ENCODE data around the gene POLR2E. TPM values are rescaled to one million over a fixed set of nuclear protein-coding genes. Genes with fewer than 3 reads are reported as not detected.
A peak's percentile ranks its signal among the peaks of the same experiment; 100 is the strongest.

Gene POLR2E
- total RNA-seq, 1 experiment from 2014 or later, result 183 TPM

- Histone ChIP-seq H3K27ac (no peak overlapping the region), H3K36me3 (no peaks in the 10 kb centered on the region), H3K9me3 (replicated peaks) (no peaks in the 10 kb centered on the region), H3K4me1 (0 out of 2 replicates have a peak, but pooled peaks cover 4% of the 10 kb centered on the region), H3K27me3 (peaks cover 18% of the 10 kb centered on the region; the same call in 1 of the 2 replicates), H3K4me3 (peak overlapping the region; percentile 67)
- DNase-seq, result peak; percentile 91
Observed at GRCh38 chr19:1074544-1075283, 20.5 kb downstream of the POLR2E start.

- peaks cover 21% of the 10 kb centered on the region; the same call in 1 of the 2 replicates for H3K27me3 ChIP-seq
- no peaks in the 10 kb centered on the region for H3K36me3 ChIP-seq
- H3K27ac ChIP-seq, result no peak overlapping the region
- peak overlapping the region; percentile 67 for H3K4me3 ChIP-seq
- H3K9me3 ChIP-seq (replicated peaks), result no peaks in the 10 kb centered on the region
- no peak for DNase-seq
- H3K4me1 ChIP-seq, result 0 out of 2 replicates have a peak, but pooled peaks cover 4% of the 10 kb centered on the region
Observed at GRCh38 chr19:1073956-1074517, 21.1 kb downstream of the POLR2E start.

GRCh38 chr19:1073063-1073955 is 21.9 kb downstream of the POLR2E start:
- Histone ChIP-seq H3K36me3 (no peaks in the 10 kb centered on the region), H3K9me3 (replicated peaks) (no peaks in the 10 kb centered on the region), H3K4me3 (no peak overlapping the region), H3K4me1 (0 out of 2 replicates have a peak, but pooled peaks cover 4% of the 10 kb centered on the region), H3K27me3 (peaks cover 29% of the 10 kb centered on the region; the same call in 1 of the 2 replicates), H3K27ac (no peak overlapping the region)
- no peak for DNase-seq

- no peaks in the 10 kb centered on the region for H3K9me3 ChIP-seq (replicated peaks)
- peaks cover 31% of the 10 kb centered on the region; the same call in 1 of the 2 replicates for H3K27me3 ChIP-seq
- no peaks in the 10 kb centered on the region for H3K36me3 ChIP-seq
- DNase-seq, result no peak
- no peak overlapping the region for H3K27ac ChIP-seq
- 0 out of 2 replicates have a peak, but pooled peaks cover 4% of the 10 kb centered on the region for H3K4me1 ChIP-seq
- no peak overlapping the region for H3K4me3 ChIP-seq
Observed at GRCh38 chr19:1072371-1073015, 22.7 kb downstream of the POLR2E start.

GRCh38 chr19:1070931-1071791 is 24.0 kb downstream of the POLR2E start:
- peaks cover 10% of the 10 kb centered on the region; the same call in 1 of the 2 replicates for H3K4me1 ChIP-seq
- H3K36me3 ChIP-seq, result no peaks in the 10 kb centered on the region
- H3K4me3 ChIP-seq, result peak overlapping the region; percentile 24
- DNase-seq, result peak in 1 of 2 experiments; percentile 39
- no peaks in the 10 kb centered on the region for H3K9me3 ChIP-seq (replicated peaks)
- H3K27me3 ChIP-seq, result peaks cover 34% of the 10 kb centered on the region; the same call in 1 of the 2 replicates
- no peak overlapping the region for H3K27ac ChIP-seq

- no peak overlapping the region for H3K4me3 ChIP-seq
- H3K36me3 ChIP-seq, result no peaks in the 10 kb centered on the region
- peaks cover 34% of the 10 kb centered on the region; the same call in 1 of the 2 replicates for H3K27me3 ChIP-seq
- peaks cover 15% of the 10 kb centered on the region; the same call in 1 of the 2 replicates for H3K4me1 ChIP-seq
- no peak for DNase-seq
- no peaks in the 10 kb centered on the region for H3K9me3 ChIP-seq (replicated peaks)
- H3K27ac ChIP-seq, result no peak overlapping the region
Observed at GRCh38 chr19:1070576-1070930, 24.6 kb downstream of the POLR2E start.

GRCh38 chr19:1069009-1069779 is 26.0 kb downstream of the POLR2E start:
- DNase-seq, result no peak
- Histone ChIP-seq H3K9me3 (replicated peaks) (no peaks in the 10 kb centered on the region), H3K4me3 (no peak overlapping the region), H3K27ac (no peak overlapping the region), H3K4me1 (peaks cover 13% of the 10 kb centered on the region; the same call in 1 of the 2 replicates), H3K36me3 (no peaks in the 10 kb centered on the region), H3K27me3 (peaks cover 34% of the 10 kb centered on the region; the same call in 1 of the 2 replicates)

- H3K4me3 ChIP-seq, result no peak overlapping the region
- H3K27me3 ChIP-seq, result peaks cover 34% of the 10 kb centered on the region; the same call in 1 of the 2 replicates
- no peaks in the 10 kb centered on the region for H3K9me3 ChIP-seq (replicated peaks)
- no peak overlapping the region for H3K27ac ChIP-seq
- DNase-seq, result no peak
- H3K36me3 ChIP-seq, result no peaks in the 10 kb centered on the region
- peaks cover 12% of the 10 kb centered on the region; the same call in 1 of the 2 replicates for H3K4me1 ChIP-seq
Observed at GRCh38 chr19:1068009-1069001, 26.9 kb downstream of the POLR2E start.

- no peaks in the 10 kb centered on the region for H3K36me3 ChIP-seq
- no peak overlapping the region for H3K27ac ChIP-seq
- peaks cover 12% of the 10 kb centered on the region; the same call in 1 of the 2 replicates for H3K4me1 ChIP-seq
- peaks cover 30% of the 10 kb centered on the region; the same call in 1 of the 2 replicates for H3K27me3 ChIP-seq
- H3K4me3 ChIP-seq, result peak overlapping the region; percentile 49
- H3K9me3 ChIP-seq (replicated peaks), result 0 out of 2 replicates have a peak, but pooled peaks cover under 1% of the 10 kb centered on the region
- DNase-seq, result no peak
Observed at GRCh38 chr19:1067341-1067957, 27.7 kb downstream of the POLR2E start.

GRCh38 chr19:1066748-1067340 is 28.3 kb downstream of the POLR2E start, which contains the start of gene ARHGAP45:
Gene ARHGAP45, plus strand, starts transcription at chr19:1067167. Its CDS starts 239 bp downstream, at chr19:1067406.
- H3K4me1 ChIP-seq, result peaks cover 12% of the 10 kb centered on the region; the same call in 1 of the 2 replicates
- peaks cover 24% of the 10 kb centered on the region; the same call in 1 of the 2 replicates for H3K27me3 ChIP-seq
- H3K4me3 ChIP-seq, result peak within 1 kb of the TSS; percentile 49
- no peaks in the 10 kb centered on the region for H3K36me3 ChIP-seq
- no peak within 1 kb of the TSS for H3K27ac ChIP-seq
- no peak for DNase-seq
- 0 out of 2 replicates have a peak, but pooled peaks cover 3% of the 10 kb centered on the region for H3K9me3 ChIP-seq (replicated peaks)

GRCh38 chr19:1066251-1066747 is 28.9 kb downstream of the POLR2E start:
- no peaks in the 10 kb centered on the region for H3K36me3 ChIP-seq
- peaks cover 22% of the 10 kb centered on the region; the same call in 1 of the 2 replicates for H3K27me3 ChIP-seq
- H3K27ac ChIP-seq, result no peak overlapping the region
- peak overlapping the region; percentile 49; the same call in 1 of the 2 replicates for H3K4me3 ChIP-seq
- H3K9me3 ChIP-seq (replicated peaks), result 0 out of 2 replicates have a peak, but pooled peaks cover 3% of the 10 kb centered on the region
- peak in 1 of 2 experiments; percentile 39 for DNase-seq
- H3K4me1 ChIP-seq, result peaks cover 12% of the 10 kb centered on the region; the same call in 1 of the 2 replicates

Data from SJCRH30 (cell line).